Mononuclear cell (primary cell): ENCODE data around the gene RPL31. TPM values are rescaled to one million over a fixed set of nuclear protein-coding genes. Genes with fewer than 3 reads are reported as not detected.

Experiments
- H3K27me3 ChIP-seq: 2 replicates; pipeline ENCODE4 v1.6.0; 2011; ENCODE audit warnings: low read length, control low read depth; ENCODE audit not compliant: insufficient read depth
- H3K4me1 ChIP-seq: 2 replicates; pipeline ENCODE4 v1.5.1; 2011; ENCODE audit warnings: mild to moderate bottlenecking, low read length, control low read depth; ENCODE audit not compliant: insufficient read depth
- H3K4me3 ChIP-seq: 2 replicates; pipeline ENCODE4 v1.5.1; 2011; ENCODE audit warnings: mild to moderate bottlenecking, low read length, moderate library complexity
- H3K9me3 ChIP-seq: 2 replicates; pipeline ENCODE4 v1.5.1; 2011; ENCODE audit warnings: low read depth, mild to moderate bottlenecking, control low read depth, low read length
- total RNA-seq: library from RNA; depleted of rRNA; stranded (reverse); fragments of >200 nt; gene quantifications from one replicate; pipeline ENCODE4 v1.2.3, GENCODE V29; 2012

RPL31 gene
- total RNA-seq, 1 donor, result 2,030 TPM

DNA sequence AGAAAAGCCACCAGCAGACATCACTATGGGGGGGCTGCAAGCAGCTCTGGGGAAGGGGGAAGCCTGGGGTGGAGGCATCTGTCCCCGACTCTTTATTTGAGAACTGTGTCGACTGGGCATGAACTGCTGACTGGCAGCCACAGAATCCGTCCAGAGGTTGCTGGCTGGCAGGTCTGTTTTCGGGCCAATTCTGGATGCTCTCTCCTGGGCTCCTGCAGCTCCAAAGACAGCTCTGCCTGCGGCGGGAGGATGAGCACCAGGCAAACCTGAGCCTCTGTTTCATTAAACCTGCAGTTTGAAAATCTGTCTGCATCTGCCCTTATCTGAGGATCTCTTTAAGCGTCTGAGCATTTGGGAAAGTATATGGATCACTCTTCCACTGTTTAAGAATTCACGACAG, 34.4 kb upstream of the RPL31 start:
- Histone ChIP-seq H3K9me3 (no peaks in the 10 kb centered on the region), H3K27me3 (no peaks in the 10 kb centered on the region), H3K4me3 (no peak overlapping the region), H3K4me1 (no peaks in the 10 kb centered on the region)

DNA sequence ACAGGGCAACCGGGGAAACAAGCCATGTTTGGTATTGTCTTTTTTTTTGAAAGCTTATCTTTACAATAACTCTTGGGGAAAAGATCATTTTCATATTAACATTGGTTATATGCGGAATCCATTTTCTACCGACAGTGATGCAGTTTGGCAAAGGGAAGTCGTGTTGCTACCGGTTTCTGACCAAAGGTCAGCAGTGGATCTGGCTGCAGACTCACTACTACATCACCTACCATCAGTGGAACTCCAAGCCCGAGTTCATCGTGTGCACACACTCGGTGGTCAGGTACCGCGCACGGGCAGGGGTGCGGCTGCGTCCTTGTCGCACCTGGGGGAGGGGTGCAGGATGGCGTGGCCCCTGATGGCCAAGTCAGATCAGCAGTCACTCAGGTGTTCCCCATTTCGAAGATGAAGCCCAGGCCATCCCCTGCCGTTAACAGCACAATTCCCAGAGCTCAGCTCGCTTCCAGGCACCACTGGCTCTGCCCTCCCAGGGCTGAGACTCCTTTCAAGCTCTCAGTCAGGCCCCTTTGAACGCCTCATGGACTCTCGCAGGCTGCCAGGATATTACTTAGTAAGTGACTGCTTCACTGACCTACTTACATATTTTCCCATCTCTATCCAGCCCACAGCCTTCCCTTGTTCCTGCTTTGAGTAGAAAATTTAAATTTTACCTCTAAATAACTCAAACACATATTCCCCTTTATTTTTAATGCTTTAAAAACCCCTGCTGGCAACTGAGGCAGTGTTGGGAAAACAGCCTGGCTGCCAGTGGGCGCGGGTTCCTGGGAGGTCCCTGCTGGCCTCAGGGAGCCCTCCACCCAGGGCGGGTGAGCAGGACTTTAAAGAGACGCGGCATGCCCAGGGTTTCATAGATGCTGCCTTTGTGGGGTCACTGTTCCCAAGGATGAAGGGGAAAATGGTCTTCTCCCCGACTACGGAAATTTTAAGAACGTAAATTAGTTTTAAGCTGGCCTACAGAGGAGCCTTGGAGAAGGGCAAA, 33.6 kb upstream of the RPL31 start:
- no peak overlapping the region for H3K4me3 ChIP-seq

DNA sequence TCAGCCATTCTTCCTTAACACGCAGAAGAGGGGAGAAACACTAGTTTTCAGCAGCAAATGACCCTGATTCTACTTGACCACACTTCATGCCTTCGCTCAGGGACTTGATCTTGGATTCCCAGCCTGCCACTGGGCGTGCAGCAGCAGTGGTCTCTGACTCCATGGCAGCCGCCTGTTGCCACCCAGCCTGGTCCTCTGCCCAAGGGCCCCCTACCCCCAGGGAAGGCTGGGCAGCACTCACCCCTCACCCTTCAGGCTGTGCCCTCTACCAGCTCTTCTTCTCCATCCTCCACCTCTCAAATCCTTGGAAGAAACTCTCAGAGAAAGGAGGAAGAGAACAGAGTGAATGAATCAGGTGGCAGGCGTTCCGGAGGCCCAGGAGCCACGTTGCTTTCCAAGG, 32.1 kb upstream of the RPL31 start:
- no peaks in the 10 kb centered on the region for H3K9me3 ChIP-seq
- no peak overlapping the region for H3K4me3 ChIP-seq
- H3K27me3 ChIP-seq, result no peaks in the 10 kb centered on the region
- no peaks in the 10 kb centered on the region for H3K4me1 ChIP-seq

More for the DNA sequence above, 33.6 kb upstream of the RPL31 start:
- no peaks in the 10 kb centered on the region for H3K9me3 ChIP-seq
- no peaks in the 10 kb centered on the region for H3K4me1 ChIP-seq
- no peaks in the 10 kb centered on the region for H3K27me3 ChIP-seq

DNA sequence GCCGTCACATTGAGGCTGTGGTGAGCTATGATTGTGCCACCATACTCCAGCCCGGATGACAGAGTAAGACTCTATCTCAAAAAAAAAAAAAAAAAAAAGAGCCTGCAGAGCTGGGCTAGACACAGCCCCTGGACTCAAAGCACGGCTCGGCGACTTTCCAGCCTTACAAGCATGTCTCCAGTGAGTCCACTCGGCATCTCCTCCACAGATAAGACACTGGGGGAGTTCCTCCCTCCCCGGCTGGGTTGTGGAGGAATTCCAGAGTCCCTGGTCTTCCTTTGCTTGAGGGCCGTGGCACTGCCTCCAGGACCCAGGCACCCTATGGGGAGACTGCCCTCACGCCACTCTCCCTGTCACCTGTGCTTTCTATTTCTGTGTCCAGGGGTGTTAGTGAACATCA, 30.9 kb upstream of the RPL31 start:
- no peaks in the 10 kb centered on the region for H3K27me3 ChIP-seq
- no peaks in the 10 kb centered on the region for H3K4me1 ChIP-seq
- H3K9me3 ChIP-seq, result no peaks in the 10 kb centered on the region
- no peak overlapping the region for H3K4me3 ChIP-seq

DNA sequence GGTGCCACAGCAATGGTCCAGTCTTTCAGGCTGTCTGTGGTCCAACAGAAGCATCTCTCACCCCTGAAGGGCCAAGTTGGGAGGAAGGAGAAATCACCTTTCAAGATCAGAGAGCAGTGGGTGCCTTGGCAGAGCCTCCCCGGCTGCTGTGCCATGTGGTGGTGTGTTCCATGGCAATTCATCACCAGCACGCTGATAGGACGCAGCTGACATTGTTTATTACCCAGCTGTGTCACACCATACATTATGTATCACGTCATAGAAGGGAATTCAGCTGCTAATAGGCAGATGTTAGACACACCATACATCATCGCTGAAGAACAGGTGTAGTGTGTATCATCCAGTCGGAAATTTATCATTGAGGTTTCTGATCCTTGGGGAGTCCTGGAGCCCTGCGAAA, 29.6 kb upstream of the RPL31 start:
- Histone ChIP-seq H3K27me3 (no peaks in the 10 kb centered on the region), H3K4me1 (peaks cover 4% of the 10 kb centered on the region), H3K4me3 (no peak overlapping the region), H3K9me3 (no peaks in the 10 kb centered on the region)

DNA sequence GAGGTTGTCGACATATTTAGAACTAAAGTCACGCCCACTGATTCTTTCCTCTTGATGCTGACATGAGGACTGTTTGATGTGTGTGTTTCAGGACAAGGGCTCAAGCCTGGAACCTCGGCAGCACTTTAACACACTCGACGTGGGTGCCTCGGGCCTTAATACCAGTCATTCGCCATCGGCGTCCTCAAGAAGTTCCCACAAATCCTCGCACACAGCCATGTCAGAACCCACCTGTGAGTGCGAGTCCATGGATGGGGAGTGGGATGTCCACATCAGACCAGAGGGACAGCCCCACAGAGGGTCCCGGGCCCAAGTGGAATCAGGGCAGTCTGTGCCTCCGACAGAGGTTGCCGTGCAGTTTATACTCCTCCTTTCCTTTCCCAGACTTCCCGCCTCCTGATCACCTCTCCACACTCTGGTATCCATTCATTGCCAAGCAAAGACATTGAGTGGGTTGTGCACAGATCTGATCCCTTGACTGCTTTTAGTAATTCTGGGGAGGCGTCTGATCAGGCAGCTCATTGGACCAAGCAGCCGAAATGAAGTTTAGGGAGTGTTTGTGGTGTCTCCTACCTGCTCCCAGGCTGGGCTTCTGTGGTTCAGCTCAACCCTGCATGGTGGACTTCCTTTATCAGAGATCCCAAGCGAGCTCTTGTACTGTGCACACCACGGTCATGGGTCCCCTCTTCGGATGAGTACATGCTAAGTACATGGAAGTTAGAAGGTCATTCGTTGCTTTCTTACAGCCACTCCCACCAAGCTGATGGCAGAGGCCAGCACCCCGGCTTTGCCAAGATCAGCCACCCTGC, 27.2 kb upstream of the RPL31 start:
- Histone ChIP-seq H3K4me1 (peaks cover 4% of the 10 kb centered on the region), H3K9me3 (no peaks in the 10 kb centered on the region), H3K4me3 (no peak overlapping the region), H3K27me3 (no peaks in the 10 kb centered on the region)

DNA sequence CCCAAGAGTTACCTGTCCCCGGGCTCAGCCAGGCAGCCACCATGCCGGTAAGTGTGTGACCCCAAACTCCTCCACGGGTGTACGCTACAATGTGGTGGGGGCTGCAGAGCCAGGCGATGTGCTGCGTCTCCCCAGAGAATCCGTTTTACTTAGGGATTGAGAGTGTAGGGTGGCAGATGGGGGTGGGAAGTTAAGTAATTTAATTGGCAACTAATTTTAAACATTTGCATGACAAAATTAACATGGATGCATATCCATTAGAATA, 26.6 kb upstream of the RPL31 start:
- H3K9me3 ChIP-seq, result no peaks in the 10 kb centered on the region
- no peak overlapping the region for H3K4me3 ChIP-seq
- peaks cover 4% of the 10 kb centered on the region for H3K4me1 ChIP-seq
- H3K27me3 ChIP-seq, result no peaks in the 10 kb centered on the region

DNA sequence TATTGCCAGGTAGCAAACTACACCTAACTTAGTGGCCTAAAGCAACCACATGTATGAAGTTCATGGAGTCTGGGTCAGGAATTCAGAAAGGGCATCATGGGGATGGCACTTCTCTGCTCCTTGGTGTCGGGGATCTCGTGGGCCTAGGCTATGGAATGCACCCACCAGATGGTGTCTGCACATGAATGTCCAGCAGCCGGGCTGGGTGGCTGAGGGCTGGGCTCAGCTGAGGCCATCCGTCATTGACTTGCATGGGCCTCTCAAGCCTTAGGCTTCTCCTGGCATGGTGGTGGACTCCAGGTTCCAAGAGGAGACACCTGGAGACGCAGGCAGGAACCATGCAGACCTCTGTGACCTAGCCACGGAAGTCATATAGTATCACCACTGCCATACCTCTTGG, 26.0 kb upstream of the RPL31 start:
- no peak overlapping the region for H3K4me3 ChIP-seq
- no peaks in the 10 kb centered on the region for H3K27me3 ChIP-seq
- no peaks in the 10 kb centered on the region for H3K9me3 ChIP-seq
- H3K4me1 ChIP-seq, result peaks cover 4% of the 10 kb centered on the region

DNA sequence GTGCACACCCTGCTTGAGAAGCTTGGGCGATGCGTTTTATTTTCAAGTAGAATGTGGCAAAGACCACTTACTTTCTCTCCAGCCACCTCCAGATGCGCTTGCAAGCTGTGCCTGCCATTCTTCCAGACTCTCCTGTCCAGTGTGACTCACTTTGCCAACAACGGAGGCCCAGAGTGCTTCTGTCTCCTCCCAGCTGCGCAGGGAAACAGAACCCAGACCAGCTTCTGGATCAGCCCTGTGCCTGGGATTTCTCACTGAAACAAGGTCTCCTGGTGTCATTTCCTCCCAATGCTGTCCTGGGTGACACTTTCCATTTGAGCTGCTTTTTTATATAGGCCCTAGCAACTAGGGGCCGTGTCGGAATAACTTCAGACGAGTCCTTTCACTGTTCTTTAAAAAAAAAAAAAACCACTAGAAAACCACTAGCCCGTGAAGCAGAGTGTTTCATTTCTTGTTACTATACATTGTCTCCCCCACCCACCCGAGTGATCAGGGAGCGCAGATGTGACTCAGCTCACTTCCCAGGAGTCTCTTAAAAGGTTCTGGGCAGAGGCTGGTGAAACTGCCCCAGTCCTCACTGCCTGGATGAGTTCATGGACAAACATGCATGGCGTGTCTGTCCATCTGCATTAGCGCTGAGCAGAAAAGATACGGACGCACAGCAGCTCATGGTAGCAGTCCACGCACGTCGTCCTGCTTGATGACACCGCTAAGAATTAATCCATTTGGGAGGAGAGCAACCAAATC, 25.3 kb upstream of the RPL31 start:
- Histone ChIP-seq H3K4me1 (peaks cover 4% of the 10 kb centered on the region), H3K4me3 (no peak overlapping the region), H3K9me3 (no peaks in the 10 kb centered on the region), H3K27me3 (no peaks in the 10 kb centered on the region)

DNA sequence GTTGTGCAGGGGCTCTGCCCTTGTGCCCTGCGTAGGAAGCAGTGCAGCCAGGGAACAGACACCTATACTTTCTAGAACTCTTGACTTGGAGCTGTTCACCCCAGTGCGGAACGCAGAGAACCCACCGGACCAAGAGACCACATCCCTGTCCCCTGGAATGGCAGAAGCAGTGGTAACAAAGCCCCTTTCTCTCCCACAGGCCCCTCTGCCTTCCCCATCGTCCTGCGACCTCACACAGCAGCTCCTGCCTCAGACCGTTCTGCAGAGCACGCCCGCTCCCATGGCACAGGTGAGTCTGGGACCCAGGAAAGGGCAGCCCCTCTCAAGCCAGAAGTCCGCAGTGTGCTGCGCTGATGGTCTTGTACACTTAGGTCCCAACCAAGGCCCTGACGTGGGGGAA, 24.6 kb upstream of the RPL31 start:
- peaks cover 4% of the 10 kb centered on the region for H3K4me1 ChIP-seq
- H3K9me3 ChIP-seq, result no peaks in the 10 kb centered on the region
- H3K4me3 ChIP-seq, result no peak overlapping the region
- no peaks in the 10 kb centered on the region for H3K27me3 ChIP-seq

DNA sequence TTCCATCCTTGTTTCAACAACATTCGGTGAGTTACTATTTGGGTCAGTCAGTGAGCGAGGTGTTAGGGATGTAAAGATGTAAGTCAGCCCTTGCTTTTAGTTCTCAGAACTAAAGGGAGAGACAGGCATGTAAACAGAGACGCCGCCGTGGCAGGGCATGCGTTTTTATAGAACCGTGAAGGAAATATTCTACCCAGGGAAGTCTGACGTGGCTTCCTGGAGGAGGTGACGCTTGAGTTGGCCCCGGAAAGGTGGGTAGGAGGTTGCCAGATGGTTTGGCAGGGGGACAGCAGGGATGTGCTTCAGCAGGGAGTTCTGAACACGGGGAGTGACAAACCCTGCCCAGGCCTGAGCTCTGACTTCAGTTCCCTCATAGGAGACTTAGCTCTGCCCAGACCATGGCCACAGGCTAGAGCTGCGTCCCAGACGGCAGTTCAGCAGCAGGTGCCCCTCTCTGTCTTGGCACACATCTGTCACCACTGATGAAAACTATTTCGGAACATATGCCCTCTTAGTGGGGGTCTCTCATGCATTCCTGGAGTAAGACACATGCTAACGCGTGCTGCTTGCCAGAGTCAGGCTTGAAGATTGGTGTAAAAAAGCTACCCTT, 23.4 kb upstream of the RPL31 start:
- Histone ChIP-seq H3K4me3 (no peak overlapping the region), H3K27me3 (no peaks in the 10 kb centered on the region), H3K4me1 (peaks cover 4% of the 10 kb centered on the region), H3K9me3 (no peaks in the 10 kb centered on the region)

DNA sequence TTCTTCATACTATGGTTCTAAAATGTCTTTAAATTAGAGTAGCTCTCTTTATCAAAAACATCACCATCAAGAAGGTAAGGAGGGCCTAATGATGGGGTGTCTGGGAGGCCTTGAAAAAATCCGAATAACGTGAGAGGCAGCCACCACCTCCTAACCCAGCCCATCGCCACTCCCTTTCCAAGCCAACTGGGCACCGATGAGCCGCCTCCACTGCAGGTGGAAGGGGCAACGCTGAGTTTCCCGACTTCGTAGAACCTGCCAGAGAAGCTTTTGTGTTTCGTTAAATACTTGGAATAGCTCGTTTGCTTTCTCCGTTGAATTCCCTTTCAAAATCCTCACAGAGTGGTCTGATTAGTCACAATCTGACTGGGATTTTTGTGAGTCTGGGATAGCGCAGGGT, 22.0 kb upstream of the RPL31 start:
- no peak overlapping the region for H3K4me3 ChIP-seq
- no peaks in the 10 kb centered on the region for H3K9me3 ChIP-seq
- peaks cover 4% of the 10 kb centered on the region for H3K4me1 ChIP-seq
- H3K27me3 ChIP-seq, result no peaks in the 10 kb centered on the region

DNA sequence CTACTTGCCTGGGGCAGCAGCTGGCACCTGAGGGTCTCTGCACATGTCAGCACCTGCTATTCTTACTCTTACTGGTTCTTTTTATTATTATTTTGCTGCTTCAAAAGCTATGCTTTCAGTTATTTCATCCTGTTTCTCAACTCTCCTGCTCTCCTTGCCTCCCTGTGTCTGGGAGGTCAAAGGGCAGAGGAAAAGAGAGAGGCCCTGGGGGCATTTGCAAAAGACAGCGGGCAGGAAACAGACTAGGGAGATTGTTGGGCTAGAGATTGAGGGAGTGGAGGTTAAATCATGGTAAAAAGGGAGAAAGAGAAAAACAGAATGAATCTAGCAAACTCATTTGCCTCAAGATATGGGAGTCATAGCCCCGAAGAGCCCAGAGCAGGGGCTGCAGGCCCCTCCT, 21.1 kb upstream of the RPL31 start:
- H3K9me3 ChIP-seq, result no peaks in the 10 kb centered on the region
- H3K4me3 ChIP-seq, result no peak overlapping the region
- H3K4me1 ChIP-seq, result peaks cover 4% of the 10 kb centered on the region
- H3K27me3 ChIP-seq, result no peaks in the 10 kb centered on the region

DNA sequence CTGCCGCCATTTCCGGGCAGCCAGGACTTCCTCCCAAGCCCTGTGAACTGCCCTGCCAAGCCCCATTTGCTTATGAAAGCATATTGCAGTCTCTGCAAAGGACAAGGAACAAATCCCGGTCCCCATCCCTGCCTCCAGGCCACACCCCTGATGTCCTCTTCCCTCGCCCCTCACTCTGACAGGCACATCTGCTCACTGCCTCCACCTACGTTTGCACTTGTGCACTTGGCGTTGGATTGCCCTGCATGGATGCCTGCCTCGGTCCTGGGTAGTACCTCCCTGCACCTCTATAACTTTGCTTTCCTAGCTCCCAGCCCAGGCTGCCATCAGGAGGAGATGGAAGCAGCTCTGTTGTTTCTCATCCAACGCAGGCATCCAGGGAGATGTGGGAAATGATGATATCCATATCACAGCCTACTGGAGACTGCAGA, 19.6 kb upstream of the RPL31 start:
- Histone ChIP-seq H3K4me1 (no peaks in the 10 kb centered on the region), H3K9me3 (no peaks in the 10 kb centered on the region), H3K4me3 (no peak overlapping the region), H3K27me3 (no peaks in the 10 kb centered on the region)

DNA sequence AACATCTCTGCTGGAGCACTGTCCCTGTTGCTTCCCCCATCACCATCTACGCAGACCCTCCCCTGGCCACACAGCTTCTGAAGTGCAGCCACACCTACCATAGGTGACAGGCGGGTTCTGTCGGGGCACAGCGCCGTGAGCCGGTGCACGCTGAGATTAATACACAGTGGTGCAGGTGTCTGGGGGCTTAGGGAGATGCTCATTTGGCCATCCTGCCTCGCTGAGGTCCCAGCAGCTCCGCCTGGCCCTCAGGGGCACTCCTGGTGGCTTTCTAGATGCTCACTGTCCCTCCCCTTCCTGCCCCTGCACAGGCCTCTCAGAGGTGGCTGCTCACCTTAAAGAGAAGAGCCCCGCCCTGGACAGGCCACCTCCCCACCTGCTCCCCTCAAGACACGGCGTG, 18.9 kb upstream of the RPL31 start:
- H3K4me3 ChIP-seq, result no peak overlapping the region
- H3K9me3 ChIP-seq, result no peaks in the 10 kb centered on the region
- H3K4me1 ChIP-seq, result no peaks in the 10 kb centered on the region

More for the DNA sequence above, 18.9 kb upstream of the RPL31 start:
- H3K27me3 ChIP-seq, result no peaks in the 10 kb centered on the region
